ENCODE measurements around the gene SCN11A.
A peak's percentile ranks its signal among the peaks of the same experiment; 100 is the strongest.

Gene SCN11A

DNA sequence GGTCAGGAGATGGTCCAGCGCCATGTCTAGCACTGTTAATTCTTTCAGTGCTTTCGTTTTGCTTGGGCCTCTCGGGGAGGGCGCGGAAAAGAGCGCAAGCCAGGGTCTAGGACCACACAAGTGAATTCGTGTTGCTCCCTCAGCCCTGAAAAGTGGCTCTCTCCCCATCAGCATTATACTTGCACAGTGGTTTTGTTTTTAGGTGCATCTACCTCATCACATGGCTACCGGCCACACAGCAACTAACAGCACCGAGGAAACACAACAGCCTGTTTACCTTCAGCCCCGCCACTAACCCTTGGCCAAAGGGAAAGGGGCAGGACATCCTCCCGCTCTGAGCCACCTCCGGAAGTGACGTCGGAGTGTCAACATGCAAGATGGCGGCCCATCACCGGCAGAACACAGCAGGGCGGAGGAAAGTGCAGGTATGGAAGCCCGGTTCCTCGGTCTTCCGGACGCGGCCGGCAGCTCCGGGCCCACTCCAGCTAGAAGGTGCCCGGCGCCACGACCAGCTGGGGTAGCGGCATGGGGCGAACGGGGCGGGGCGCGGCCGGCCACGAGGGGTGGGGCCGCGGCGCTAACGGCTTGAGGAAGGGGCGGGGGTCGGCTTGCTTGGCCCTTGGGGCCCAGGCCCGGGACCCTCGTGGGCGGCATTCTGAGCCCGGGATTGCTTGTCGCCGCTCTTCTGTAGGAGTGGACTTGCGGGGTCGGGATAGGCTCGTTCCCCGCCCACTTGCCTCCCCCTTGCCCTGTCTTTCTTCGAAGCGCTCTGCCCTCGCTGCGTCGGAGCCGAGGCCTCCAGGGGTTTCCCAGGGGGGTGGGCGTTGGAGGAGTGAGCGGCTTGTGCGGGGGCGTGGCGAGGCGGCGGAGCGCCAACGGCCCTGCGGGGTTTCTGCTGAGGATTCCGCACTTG lies at the start of gene SCN11A, which contains the start of gene WDR48:
TSS of gene SCN11A (minus strand) at position 296 of the 913 bp plus-strand sequence. CDS start 101,582 bp downstream, outside the sequence.
TSS of gene WDR48 (plus strand) at position 368 of the 913 bp plus-strand sequence. CDS start at position 378, 10 bp downstream.
- DNase-seq: peak; percentile 98

DNA sequence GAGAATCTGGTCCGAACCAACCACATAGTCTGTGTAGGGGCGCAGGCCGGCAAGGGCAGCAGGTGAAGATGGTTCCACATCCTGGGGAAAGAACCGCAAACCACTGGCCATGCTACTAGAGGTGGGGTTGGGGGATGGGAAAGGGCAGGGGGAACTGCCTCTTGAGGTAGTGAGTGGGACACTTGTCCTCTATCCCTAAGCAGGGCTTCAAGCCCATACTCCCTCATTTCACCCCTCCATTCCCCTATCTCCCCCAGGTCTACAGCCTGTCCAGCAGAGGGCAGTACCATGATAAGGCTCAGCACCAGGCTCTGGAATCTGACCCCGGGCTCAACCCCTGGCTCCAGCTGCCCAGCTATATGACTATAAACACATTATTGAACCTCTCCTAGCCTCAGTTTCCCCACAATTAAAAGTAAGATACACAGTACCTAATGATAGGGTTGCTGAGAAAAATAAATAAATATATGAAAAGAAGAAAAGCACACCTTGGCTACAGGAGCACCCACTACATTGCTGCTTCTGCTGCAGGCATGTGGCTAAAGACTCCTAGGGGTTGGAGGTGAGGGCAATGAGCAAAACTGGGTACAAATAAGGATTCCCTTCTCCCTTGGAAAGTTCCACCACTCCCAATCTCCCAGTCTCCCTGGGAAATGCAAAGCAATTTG lies 49.4 kb upstream of the SCN11A start:
- no peak for DNase-seq

DNA sequence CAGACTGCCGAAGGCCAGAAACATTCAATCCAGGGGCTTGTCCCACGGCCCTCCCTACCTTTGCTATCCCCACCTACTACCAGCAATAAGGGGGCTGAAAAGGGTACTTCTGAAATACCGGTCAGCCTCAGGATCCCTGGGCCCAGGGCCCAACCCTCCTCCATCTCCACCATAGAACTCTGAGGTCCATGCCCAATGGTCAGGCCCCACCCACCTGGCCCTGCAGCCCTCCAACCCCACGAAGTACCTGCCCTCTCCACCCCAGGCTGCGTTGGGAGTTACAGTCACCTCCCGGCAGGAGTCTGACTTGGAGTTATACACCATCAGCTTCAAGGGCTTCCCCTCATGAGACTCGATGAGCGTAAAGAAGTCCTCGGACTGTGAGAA lies 48.7 kb upstream of the SCN11A start:
- no peak for DNase-seq

DNA sequence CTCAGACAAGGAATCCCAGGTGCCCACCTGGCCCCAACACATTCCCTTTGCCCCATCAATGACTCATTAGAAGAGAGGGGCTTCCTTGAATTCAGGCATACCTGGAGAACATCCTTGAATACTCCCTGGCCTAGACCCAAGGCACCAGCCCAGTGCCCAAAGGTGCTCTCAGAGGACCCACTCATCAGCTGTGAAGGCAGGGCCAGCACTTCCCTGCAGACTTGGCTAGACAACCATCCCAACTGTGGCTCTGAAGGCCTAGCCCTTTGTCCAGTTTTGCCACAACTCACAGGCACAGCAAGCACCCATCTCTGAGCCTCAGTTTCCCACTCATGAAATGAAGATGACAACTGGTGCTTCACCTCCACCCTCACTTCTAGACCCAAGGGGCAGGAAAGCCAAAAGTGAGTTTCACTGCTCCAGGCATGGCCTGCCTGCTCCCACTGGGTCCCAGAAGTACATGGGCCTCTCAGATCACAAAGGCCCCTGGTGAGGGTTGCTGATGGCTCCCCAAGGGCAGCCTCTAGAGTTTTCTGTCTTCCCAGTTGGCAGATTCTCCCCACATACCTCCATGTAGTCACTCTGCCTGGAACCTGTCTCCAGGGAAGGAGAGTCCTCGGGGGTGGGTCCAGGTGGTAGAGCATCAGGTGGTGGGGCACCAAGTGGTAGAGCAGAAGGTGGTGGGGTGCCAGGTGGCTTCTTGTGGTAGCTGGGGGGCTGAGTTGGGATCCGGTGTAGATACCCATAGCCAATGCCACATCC lies 48.2 kb upstream of the SCN11A start:
- no peak for DNase-seq

DNA sequence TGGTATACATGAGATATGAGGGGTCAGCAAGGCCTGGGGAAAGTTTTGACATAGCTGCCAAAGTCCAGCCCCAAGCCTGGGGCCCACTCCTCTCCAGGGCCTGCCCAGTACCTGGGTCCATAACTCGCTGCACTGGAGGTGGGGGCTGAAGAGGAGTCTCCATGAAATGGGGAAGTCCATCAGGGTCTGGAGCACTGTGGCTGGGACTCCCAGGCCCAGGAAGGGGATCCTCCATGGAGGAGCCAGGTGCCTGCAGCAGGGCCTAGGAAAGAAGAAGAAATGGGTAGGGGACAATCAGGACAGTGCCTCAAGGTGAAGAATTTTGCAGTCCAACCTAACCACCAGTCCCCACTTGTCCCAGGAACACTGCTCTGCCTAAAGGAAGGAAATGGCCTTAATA lies 47.5 kb upstream of the SCN11A start:
- no peak for DNase-seq

DNA sequence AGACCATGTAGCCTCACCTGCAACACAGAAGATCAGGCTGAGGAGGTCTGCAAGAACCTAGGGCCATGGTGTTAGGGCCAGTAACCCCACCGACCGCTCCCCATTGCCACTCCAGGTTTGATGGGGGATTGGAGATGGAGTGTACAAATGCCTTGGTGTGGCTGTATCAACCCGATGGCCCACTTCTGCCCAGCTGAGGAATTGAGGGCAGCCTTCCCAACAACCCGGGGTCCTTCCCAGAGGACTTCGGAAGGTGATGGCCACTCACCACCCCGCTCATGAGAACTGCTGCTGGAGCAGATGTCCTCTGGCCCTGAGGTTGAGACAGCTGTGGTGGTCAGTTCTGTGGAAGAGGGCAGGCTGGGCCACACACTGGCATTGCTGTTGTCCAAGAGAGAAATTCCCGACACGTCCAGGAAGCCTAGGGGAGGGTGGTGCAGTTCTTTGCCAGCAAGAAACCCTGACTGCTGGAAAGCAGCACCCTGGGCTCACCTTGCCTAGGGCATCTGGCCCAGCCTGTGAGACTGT lies 46.8 kb upstream of the SCN11A start:
- DNase-seq: no peak

DNA sequence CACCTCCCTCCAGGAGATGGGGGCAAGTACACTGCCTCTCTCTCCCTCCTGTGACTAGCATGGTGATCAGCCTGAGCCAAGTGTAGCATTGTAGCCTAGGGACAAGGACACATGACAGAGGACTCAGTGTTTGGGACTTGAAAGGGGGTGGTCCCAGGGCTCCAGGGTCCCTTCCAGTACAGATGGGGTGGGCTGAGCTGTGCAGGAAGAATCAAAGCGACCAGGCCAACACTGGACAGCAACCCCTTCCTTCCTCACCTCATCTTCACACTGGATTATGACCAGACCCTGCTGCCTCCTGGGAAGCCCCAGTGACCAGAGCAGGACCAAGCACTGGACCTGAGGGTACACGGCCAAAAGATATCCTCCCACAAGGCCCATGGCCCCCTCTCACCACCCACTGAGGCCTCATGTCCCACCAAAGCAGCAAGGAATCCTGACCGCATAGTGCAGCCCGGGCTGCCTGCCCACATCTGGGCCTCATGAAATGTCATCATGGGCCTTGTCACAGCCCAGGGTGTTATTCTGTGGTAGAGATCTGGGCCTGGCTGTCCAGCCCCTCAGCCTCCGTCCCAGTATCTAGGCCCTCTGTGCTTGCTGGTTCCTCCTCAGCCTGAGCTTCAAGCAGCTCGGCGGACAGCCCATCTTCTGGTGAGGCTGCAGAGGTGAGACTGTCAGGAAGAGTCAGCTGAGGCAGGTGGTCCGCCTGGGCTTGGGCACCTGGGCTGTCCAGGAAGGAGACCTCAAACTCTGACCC lies 46.1 kb upstream of the SCN11A start:
- peak; percentile 40 for DNase-seq

DNA sequence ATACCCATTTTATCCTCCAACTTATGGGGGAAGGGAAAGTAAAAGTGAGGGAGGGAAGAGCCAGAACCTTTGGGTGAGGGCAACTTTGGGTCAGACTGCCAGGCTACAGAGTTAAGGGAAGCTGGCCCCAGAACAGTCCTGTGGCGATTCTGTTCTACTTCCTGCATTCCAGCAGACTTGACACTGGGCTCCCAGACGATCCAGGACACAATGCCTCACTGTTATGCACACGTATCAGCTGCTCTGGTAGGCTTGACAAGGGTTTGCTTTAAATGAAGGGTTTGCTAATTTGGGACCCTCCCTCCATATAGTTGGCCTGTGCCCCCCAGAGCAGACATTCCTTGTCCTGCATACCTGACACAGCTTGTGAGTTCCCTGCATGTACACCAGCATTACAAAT lies 45.0 kb upstream of the SCN11A start:
- DNase-seq: peak; percentile 90

DNA sequence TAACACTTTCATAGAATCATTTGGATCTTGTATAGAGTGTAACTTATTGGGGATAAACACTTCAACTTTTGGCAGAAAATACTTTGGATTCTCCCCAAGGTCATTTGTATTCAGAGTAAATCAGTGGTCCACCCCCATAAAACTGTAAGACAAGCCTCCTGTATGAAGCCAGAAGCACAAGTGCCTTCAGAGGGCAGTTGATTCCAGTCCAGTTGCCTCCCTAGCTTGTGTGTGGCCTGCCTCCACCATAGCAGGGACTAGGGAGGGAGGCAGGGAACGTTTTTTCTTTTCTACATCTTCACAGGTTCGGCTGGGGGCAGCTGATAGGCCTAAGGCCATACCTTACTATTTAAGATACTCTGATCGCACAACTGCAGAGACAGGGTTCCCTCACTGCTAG lies 44.0 kb upstream of the SCN11A start:
- DNase-seq: no peak

DNA sequence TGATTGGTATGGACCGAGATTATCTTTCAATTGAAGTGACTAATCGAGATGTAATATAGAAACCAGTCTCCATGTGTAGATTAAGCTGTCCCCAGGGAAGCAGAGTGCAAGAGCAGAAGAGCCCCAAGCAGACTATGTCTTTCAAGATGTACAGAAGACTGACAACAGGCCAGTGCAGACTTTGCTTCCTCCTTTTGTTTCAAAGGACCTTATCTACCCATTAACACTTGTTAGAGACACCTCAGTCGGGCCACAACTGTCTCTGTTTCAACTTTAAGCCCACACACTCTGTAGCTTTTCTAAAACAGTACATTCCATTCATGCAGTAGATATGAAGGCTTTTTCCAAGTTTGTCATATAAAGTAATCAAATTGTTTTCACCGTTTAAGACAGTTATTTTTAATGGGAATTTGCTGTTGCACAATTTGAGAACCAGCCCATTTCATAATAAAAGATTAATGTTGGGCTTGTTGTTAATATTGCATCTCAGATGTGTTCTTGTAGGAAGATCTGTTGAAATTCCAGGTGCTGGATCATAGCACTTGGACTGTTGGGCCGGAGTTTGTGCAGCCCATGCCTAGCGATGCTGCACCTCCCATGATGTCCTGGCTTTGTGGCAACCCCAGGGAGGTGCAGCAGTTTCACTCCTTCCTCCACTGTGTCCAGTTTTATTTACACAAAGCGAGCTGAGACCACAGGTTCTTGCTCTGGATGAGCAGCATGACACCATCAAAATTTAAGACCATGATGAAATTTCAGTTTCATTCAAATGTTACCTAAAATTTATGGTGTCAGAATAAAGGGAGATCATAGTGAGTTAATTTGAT lies 43.3 kb upstream of the SCN11A start:
- DNase-seq: no peak

DNA sequence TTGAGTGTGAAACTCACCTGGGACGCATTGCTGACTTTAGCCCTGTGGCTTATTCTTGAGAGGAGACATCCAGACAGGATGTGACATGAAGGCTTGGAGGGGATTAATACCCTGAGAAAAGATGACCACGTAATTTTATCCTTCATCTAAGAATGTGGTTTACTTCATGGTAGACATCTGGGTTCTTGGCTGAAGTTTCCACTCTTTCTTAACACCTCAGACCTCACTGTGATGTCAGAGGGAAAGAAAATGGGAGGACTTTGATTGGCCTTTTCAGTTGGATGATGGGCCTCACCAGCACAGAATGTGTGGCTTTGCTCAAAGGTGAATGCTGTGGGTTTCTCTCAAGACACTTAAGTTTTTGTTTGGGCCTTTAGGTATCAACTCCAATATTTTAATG lies 39.2 kb upstream of the SCN11A start:
- DNase-seq: no peak

DNA sequence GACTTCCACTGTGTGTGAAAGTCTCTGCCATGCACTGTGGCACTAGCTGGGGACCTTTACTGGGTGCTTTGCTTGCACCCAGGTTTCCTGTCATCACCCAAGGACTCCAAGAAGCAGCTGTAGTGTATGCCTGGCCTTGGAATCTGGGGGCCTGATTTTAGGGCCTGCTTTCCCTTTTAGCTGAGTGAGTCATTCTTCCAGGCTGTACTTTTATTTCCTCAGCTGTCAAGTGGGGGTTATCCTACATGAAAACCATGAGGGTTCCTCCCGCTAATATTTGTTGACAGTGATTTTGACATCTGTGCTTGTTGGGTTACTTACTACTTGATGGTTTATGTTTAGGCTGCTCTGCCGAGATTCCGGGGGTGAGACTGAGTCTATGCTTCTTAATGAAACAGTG lies 37.1 kb upstream of the SCN11A start:
- no peak for DNase-seq

DNA sequence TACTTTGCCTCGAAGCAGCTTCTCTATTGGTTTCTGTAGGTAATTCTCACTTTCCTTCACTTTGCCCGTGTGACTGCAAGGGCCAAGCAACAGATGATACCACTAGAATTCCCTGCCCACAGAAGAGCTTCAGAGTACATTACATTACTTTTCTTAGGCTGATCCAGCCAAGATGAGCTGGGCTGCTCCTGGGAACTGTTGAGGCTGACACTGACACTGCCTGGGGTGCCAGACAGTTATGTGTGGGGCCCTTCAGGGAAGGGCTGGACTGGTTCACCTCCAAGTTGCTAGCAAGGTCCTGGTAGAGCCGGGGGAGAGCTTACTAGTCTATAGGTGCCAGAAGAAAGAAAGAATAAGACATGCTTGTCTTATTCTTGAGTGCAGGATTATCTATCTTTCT lies 36.7 kb upstream of the SCN11A start:
- DNase-seq: no peak

DNA sequence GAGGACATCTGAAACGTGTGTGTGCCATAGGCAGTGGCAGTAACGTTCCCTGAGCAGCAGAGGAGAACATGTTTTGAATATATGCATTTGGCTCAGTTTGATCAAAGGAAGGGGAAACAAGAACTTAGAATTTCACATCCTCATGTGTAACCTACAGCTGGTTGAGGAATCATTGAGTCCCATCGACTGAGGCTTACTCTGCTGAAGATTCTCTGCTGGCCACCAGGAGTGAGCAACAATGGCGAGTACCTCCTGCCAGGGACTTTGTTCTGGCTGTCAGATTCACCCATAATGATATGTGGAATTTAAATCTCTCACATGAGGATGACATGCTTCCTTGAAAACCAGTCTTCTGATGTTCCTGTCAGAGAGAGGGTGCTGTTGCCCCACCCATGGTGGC lies 34.4 kb upstream of the SCN11A start:
- DNase-seq: no peak

DNA sequence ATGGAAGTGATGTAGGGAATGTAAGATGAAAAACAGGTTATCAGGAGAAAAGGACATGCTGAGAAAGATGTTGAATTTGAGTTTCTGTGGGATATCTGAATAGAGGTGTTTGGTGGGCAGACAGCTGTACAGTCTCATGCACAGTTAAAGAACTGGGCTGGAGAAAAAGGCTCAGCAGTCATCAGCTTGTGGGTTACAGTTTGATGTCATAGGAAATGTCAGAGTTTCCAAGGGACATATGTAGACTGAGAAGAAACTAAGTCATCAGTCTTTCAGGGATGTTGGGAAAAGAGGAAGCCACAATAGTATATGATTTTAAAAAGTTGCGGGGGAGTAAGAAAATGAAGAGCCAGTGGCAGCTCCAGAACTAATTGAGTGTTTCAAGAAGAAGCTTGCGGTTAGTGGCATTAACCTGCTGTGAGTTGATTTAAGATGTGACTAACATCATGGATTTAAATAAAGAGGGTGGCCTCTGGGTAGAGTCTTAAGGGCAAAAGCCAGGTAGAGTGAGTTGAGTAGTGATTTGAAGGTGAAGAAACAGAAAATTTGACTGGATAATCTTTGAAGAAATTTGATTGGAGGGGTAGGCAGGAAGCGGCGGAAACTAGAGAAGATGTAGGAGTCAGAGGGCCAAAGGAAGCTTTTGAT lies 31.0 kb upstream of the SCN11A start:
- no peak for DNase-seq

DNA sequence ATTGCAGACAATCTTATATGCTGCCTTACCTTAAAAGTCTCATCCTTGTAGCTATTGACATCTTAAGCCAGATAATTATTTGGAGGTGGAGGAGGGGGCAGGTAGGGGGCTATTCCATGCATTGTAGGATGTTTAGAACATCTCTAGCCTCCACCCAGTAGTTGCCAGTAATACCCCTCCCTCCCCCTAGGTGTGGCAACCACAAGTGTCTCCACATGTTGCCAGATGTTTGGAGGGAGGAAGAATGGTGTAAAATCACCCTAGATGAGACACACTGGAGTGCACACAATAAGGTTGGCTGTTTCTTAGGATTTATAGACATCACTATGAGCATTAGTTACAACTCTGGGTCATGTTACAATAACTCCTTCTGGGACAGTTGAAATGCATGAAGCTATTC lies 28.3 kb upstream of the SCN11A start:
- DNase-seq: no peak

DNA sequence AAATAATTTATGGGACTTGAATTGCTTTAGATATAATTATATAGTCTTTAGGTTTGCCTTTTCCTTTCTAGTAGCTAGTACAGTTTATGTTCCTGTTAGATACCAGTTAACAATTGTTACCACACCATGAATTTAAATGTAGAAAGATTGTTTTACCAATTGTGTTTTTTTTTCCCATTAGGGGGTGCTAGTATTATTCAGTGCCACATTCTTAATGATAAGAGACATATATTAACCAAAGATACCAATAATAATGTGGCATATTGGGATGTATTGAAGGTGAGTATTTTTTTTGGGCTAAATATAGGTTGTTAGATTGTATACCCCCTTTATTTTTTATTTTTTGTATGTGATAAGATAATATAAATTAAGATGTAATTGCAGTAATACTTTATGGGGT lies 27.8 kb upstream of the SCN11A start:
- no peak for DNase-seq

DNA sequence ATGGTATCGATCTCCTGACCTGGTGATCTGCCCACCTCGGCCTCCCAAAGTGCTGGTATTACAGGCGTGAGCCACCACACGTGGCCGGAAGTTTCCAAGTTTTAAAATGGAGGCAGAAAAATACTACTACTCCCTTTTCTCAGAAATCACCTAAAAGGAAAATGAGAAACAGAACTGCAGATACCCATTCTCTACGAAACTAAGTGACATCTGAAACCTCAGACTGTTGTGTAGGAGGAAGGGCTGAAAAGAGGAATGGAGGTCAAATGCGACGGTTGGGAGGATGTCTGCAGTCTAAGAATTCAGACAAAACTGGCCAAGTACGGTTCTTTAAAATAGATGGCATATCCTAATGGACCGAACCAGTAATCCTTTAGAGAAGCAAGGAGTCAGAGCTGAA lies 24.2 kb upstream of the SCN11A start:
- DNase-seq: no peak

DNA sequence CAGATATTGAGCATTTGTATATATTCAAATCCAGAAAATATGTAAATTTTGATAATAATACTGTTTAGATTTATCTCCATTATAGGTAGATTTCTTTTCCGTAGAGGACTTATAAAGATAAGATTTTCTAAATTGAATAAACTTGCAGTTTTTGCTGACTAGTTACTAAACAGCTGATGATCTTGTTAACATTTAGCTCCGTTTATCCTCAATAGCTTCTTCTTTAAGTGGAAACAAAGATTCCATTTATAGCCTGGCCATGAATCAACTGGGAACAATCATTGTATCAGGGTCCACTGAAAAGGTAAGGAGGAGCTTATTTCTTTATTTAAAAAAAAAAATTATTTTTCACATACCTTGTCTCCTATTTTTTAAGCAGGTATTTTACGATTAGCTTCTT lies 16.8 kb upstream of the SCN11A start:
- no peak for DNase-seq

DNA sequence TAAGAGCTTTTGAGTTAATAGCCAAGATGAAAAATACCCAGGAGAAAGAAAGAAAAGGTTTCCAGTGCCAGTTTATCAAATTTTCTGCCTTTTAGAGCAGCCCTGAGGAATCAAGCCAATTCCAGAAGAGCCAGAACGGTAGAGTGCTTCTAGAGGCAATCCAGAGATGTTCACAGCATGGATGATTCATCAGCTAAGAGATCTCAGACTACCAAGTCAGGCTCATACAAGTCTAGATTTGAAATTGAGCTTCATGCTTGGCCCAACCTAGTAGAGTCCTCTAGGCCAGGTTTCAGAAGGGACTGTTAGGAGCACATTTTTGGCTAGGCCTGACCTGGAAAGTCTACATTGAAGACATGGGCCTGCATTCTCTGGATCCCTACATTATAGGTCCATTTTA lies 15.5 kb upstream of the SCN11A start:
- DNase-seq: no peak

DNA sequence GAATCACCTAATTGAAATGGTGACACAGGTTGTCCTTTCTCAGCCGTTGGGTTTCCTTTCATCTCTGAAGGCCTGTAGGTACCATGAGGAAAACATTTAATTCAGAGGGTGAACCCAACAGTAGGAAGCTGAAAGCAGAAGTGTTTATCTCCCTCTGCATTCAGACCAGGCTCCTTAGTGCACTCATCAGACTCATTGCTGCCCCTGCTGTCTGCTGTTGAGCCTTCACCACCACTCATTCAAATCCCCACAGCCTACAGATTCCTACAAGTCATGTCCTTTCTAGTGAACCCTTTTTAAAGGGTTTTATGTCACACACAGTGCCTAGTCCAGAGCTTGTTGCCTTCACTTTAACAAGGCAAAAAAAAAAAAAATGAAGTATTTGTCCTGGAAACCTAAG lies 13.5 kb upstream of the SCN11A start:
- peak; percentile 74 for DNase-seq

Measured in islet precursor cell (in vitro differentiated cells).